GM12872 (cell line): ENCODE measurements around the gene HTD2.
A peak's percentile ranks its signal among the peaks of the same experiment; 100 is the strongest.

Experiments used
- TF ChIP-seq, protein P1 (sequence below): IDR thresholded peaks from 3 replicates; pipeline ENCODE4 v1.5.1; 2011; ENCODE audit warnings: low read depth, mild to moderate bottlenecking, low read length, moderate library complexity; ENCODE audit not compliant: insufficient read depth

Gene HTD2

DNA sequence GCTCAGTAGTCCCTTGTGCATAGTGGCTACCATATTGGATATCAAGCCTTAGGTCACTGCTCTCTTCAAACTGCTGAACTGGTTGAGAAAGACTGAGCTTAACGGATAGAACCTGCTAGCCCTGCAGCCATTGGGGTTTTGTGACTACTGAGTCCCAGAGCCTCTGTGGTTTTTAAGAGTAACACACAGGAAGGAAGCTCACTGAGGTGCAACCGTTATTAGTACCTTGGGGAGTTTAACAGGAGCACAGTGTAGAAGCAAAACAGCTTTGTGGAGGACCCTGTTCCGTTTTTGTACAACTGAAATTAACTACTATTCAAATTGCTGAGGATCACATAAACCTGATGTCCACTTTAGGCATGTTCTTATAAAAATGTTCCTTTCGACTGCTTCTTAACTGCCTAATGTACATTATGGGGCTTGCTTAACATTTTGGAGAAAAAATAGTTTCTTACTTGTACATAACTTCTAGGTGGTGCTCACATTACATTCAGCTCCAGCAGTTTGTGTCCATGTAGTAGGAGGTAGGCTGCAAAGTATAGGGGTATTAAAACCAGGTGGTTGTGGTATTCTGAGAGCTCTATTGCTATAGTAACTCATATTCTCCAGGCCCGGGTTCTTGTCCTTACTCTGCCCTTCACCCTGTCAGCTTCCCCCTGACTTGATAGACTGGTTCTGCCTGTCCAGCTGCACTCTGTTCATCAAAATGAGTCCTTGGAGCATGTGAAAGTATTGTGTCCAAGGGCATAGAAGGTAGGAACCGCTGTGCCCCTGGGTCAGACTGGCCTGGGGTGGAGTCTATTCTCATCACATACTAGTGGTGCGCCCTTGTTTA lies 43.7 kb downstream of the HTD2 start:
- TF ChIP-seq, protein P1, sequence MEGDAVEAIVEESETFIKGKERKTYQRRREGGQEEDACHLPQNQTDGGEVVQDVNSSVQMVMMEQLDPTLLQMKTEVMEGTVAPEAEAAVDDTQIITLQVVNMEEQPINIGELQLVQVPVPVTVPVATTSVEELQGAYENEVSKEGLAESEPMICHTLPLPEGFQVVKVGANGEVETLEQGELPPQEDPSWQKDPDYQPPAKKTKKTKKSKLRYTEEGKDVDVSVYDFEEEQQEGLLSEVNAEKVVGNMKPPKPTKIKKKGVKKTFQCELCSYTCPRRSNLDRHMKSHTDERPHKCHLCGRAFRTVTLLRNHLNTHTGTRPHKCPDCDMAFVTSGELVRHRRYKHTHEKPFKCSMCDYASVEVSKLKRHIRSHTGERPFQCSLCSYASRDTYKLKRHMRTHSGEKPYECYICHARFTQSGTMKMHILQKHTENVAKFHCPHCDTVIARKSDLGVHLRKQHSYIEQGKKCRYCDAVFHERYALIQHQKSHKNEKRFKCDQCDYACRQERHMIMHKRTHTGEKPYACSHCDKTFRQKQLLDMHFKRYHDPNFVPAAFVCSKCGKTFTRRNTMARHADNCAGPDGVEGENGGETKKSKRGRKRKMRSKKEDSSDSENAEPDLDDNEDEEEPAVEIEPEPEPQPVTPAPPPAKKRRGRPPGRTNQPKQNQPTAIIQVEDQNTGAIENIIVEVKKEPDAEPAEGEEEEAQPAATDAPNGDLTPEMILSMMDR = no peak

DNA sequence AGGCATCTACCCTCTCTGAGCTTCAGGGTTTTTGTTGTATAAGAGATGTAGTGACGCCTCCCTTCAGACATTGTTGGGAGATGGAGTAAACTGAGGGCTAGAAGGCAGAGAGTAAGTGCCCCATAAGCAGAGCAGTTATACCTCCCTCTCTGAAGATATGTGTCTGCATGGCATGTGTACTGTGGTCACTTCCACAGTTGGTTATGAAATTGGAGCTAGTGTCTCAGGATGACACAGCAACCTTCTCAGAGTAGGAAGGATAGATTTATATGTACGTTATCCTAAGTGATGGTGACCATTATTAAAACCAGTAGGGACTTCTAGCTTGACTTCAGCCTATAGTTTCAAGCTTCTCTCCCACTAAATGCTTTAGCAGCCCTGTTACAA lies 44.3 kb downstream of the HTD2 start:
- TF ChIP-seq, protein P1 = no peak

- TF ChIP-seq, protein P1 = 0 out of 3 replicates have a peak, but pooled peaks have one; percentile 15
Observed at GRCh38 chr3:58351920-58352319, 45.6 kb downstream of the HTD2 start.

DNA sequence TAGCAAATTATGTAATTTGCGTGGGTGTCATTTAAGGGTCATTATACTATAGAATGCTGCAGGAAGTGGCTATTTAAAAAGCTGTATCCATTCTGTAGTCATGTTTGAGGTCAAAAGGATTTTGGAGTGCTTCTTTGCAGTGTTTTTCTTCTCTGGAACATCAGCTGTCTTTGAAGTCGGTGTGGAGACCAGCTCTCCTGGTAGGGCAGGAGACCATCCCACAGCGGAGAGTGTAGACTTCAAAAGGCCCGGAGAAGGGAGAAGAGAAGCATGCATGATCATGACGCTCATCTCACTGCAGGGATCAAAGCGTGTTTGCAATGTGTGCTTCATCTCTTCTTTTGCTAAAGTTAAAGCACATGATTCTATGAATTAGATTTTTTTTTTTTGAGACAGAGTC lies 46.3 kb downstream of the HTD2 start:
- TF ChIP-seq, protein P1 = no peak

- TF ChIP-seq, protein P1 = no peak
Observed at GRCh38 chr3:58353722-58354553, 47.6 kb downstream of the HTD2 start.

- TF ChIP-seq, protein P1 = no peak
Observed at GRCh38 chr3:58355179-58355578, 48.9 kb downstream of the HTD2 start.

GRCh38 chr3:58356054-58356453 lies 49.7 kb downstream of the HTD2 start:
- TF ChIP-seq, protein P1 = no peak
